ENCODE measurements around the gene ZNF771.
"Not testable (repeated sequence)": the region's sequence is repeated elsewhere in the genome, so short reads cannot be mapped to it uniquely, and the experiment has no call there.

The ZNF771 gene

GRCh38 chr16:30458561-30459394 lies 51.4 kb downstream of the ZNF771 start:
- in situ Hi-C loops (cut with HindIII; ENCODE audit: low sequenced_read_pairs): no loop called here

- in situ Hi-C loops (cut with HindIII; ENCODE audit: low sequenced_read_pairs): no loop called here
Observed at GRCh38 chr16:30459456-30459855, 52.0 kb downstream of the ZNF771 start.

GRCh38 chr16:30461426-30461825 lies 54.0 kb downstream of the ZNF771 start:
- in situ Hi-C loops (cut with HindIII; ENCODE audit: low sequenced_read_pairs): not testable (repeated sequence)

GRCh38 chr16:30464078-30464477 lies 56.7 kb downstream of the ZNF771 start:
- in situ Hi-C loops (cut with HindIII; ENCODE audit: low sequenced_read_pairs): no loop called here

All from endothelial cell of hepatic sinusoid (primary cell).